Duodenal mucosa (tissue), 2 donors: ENCODE results near the gene LRRC28.

Source experiments
- H3K27ac ChIP-seq: one replicate; pipeline ENCODE4 v1.7.0; 2013; ENCODE audit warnings: low read depth, low read length
- H3K27me3 ChIP-seq, 2 donors: one replicate each; pipeline ENCODE4 v1.7.0; 2013; ENCODE audit warnings: low read length in 2 of 2, control low read depth in 1 of 2; ENCODE audit not compliant: insufficient read depth in 2 of 2, control insufficient read depth in 1 of 2
- H3K36me3 ChIP-seq, 2 donors: one replicate each; pipeline ENCODE4 v1.7.0; 2013; ENCODE audit warnings: low read length in 2 of 2, control low read depth in 1 of 2; ENCODE audit not compliant: insufficient read depth in 2 of 2, control insufficient read depth in 1 of 2
- H3K4me1 ChIP-seq, 2 donors: one replicate each; pipeline ENCODE4 v1.7.0; 2013; ENCODE audit warnings: low read length in 2 of 2, control low read depth in 1 of 2; ENCODE audit not compliant: insufficient read depth in 2 of 2, control insufficient read depth in 1 of 2
- H3K4me3 ChIP-seq, 2 donors: one replicate each; pipeline ENCODE4 v1.7.0; 2013; ENCODE audit warnings: low read length in 2 of 2, low read depth in 1 of 2
- H3K9ac ChIP-seq, 2 donors: one replicate each; pipeline ENCODE4 v1.7.0; 2013; ENCODE audit warnings: low read length in 2 of 2, low read depth in 1 of 2
- H3K9me3 ChIP-seq, 2 donors: one replicate each; pipeline ENCODE4 v1.7.0; 2013; ENCODE audit warnings: low read length in 2 of 2, control low read depth in 1 of 2; ENCODE audit not compliant: control insufficient read depth in 1 of 2

LRRC28 gene

DNA sequence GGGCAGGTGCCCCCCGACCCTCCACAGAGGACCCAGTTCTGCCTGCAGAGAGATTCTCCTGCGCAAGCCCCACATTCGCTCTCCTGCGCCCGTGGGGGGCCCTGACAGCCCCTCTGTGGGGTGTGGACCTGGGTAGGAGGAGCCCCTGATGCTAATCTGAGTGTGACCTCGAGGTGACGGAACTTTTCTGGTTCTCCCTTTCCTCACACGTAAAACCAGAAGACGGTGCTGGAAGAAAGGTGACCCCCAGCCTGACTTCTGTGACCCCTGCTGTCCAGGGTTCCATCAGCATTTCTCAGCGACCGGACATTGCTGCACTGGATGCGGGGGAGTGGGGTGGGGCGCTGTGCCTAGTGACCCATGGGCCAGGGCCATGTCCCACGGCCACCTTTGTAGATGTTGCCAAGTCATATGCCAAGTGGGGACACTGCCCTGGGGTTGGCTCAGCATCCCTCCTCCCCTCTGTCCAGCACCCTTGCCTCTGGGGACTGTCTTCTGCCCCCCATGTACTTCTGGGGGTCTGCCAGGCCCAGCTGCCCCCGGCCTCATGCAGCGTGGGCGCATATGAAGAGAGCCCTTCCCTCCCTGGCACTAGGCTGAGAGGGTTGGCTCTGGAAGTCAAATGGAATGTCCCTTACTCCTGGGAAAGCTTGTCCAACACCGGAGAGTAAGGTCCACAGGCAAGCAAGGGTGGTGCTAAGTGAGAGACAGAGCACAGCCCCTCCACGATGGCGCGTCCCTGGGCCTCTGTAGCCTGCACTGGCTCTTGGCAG lies 185.4 kb downstream of the LRRC28 start:
- H3K4me3 ChIP-seq, result no peak overlapping the region
- H3K27ac ChIP-seq, result no peak overlapping the region
- no peaks in the 10 kb centered on the region for H3K9me3 ChIP-seq
- H3K9ac ChIP-seq, result no peak overlapping the region
- no peaks in the 10 kb centered on the region for H3K27me3 ChIP-seq
- no peaks in the 10 kb centered on the region for H3K36me3 ChIP-seq
- peaks cover 27 to 29% of the 10 kb centered on the region in 2 donors for H3K4me1 ChIP-seq

DNA sequence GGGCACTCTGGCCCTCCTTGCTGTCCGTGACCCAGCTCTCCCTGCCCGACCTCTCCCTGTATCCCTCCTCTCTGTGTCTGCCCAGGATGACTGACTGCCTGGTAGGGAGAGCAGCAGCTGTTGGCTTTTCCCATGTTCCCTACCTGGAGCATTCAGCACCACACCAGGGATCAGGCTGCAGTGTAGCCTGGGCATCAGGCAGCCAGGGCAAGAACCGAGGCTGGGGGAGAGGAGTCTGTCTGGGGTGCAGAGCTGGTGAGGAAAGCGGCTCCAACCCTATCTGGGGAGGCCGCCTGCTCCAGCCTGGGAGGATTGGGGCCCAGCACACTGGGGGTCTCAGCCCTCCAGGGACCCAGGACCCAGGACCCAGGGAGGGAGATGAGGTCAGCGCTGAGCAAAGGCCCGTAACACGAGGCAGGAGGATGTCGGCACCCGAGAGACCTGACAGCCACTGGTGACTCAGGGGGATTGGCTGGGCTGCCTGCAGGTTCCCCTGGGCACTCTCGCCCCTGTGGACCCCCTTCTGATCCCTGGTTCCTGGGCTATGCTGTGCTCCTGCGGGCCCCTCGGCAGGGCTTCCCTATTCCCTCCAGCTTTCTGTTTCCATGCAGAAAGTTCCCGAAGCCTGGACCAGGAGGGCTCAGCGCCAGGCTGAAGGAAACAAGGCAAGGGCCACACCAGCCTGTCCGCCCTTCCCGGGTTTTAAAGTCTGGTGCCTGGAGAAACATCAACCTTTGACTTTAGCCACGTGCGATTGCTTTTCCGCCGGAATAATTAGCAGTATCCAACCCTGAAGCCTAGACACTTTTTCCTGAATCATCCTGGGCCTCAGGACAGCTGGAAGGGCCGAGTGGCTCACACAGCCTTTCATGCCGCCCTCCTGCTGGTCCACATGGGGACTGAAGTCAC lies 186.3 kb downstream of the LRRC28 start:
- Histone ChIP-seq H3K4me3 (no peak overlapping the region), H3K27ac (no peak overlapping the region), H3K9ac (no peak overlapping the region), H3K36me3 (no peaks in the 10 kb centered on the region), H3K9me3 (no peaks in the 10 kb centered on the region), H3K4me1 (peaks cover 35% of the 10 kb centered on the region in 2 donors), H3K27me3 (no peaks in the 10 kb centered on the region)

DNA sequence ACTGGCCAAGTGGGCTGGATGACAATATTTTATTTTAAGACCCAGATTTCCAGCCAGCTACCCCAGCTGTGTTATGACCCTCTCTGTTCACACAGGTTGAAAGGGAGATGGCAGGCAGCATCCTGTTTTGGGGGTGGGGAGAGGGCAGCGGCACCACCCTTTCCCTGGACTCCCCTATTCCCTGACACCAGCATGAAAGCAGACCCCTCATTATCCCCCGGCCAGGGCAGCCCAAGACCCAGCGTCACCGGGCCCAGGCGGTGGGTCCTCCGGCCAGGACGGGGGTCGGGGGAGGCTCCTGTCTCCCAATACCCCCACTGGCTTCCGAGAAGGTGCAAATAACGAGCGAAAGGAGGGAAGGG lies 186.9 kb downstream of the LRRC28 start:
- no peak overlapping the region for H3K9ac ChIP-seq
- peaks cover 36% of the 10 kb centered on the region in 2 donors for H3K4me1 ChIP-seq
- no peaks in the 10 kb centered on the region for H3K9me3 ChIP-seq
- H3K27me3 ChIP-seq, result peaks cover 0 to 4% of the 10 kb centered on the region in 2 donors
- H3K36me3 ChIP-seq, result no peaks in the 10 kb centered on the region
- no peak overlapping the region for H3K27ac ChIP-seq
- no peak overlapping the region for H3K4me3 ChIP-seq

DNA sequence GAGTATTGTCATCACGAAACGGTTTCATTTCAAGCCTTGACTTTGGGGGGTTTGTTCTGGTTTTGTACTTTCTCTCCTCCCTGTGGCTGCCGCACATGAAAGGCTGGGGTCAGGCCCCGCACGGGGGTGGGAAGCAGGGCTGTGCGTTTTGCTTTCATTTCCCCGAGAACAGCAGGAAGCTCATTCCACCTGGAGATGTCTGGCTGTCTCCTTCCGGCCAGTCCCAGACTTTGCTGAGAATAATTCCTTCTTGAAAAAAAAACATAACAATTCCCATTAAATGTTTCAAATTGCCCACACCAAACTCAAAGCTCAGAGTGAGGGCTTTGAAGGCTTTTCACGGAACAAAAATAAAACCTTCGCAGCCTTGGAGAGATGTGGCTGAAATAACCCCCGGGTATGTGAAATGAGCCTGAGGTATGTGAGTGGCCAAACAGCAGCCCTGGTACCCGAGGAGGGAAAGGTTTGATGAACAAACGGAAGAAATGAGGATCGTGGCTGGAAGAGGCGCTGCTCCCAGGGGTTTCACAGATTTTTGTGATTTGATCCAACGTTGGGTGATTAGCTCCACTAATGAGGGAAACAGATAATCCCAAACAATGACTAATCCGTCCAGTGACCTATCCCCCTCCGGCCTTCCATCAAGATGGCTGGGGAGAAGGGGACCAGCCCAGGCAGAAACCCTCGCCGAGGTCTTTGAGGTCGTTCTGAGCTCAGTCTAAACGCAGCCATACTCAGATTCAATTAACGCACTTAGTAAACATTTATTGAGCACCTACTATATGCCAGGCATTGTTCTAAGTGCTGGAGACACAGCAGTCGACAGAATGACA lies 187.6 kb downstream of the LRRC28 start:
- H3K4me3 ChIP-seq, result no peak overlapping the region
- no peaks in the 10 kb centered on the region for H3K36me3 ChIP-seq
- H3K9me3 ChIP-seq, result no peaks in the 10 kb centered on the region
- H3K4me1 ChIP-seq, result peaks cover 29% of the 10 kb centered on the region in 2 donors
- peak overlapping the region; percentile 11 for H3K27ac ChIP-seq
- H3K9ac ChIP-seq, result no peak overlapping the region
- H3K27me3 ChIP-seq, result peaks cover 0 to 4% of the 10 kb centered on the region in 2 donors

GRCh38 chr15:99439524-99439835 lies 188.2 kb downstream of the LRRC28 start:
- H3K4me1 ChIP-seq, result peaks cover 24 to 27% of the 10 kb centered on the region in 2 donors
- no peak overlapping the region for H3K9ac ChIP-seq
- no peak overlapping the region for H3K4me3 ChIP-seq
- no peaks in the 10 kb centered on the region for H3K36me3 ChIP-seq
- H3K9me3 ChIP-seq, result no peaks in the 10 kb centered on the region
- peaks cover 0 to 4% of the 10 kb centered on the region in 2 donors for H3K27me3 ChIP-seq
- H3K27ac ChIP-seq, result no peak overlapping the region

GRCh38 chr15:99440029-99440428 lies 188.7 kb downstream of the LRRC28 start:
- Histone ChIP-seq H3K4me3 (no peak overlapping the region), H3K36me3 (no peaks in the 10 kb centered on the region), H3K9ac (no peak overlapping the region), H3K4me1 (peaks cover 19 to 22% of the 10 kb centered on the region in 2 donors), H3K27ac (no peak overlapping the region), H3K9me3 (no peaks in the 10 kb centered on the region), H3K27me3 (peaks cover 0 to 4% of the 10 kb centered on the region in 2 donors)
